ENCODE data around the gene LRRIQ1. TPM values are rescaled to one million over a fixed set of nuclear protein-coding genes. Genes with fewer than 3 reads are reported as not detected.

The LRRIQ1 gene
- total RNA-seq, result 2.3 and 3.1 TPM in 2 replicates

DNA sequence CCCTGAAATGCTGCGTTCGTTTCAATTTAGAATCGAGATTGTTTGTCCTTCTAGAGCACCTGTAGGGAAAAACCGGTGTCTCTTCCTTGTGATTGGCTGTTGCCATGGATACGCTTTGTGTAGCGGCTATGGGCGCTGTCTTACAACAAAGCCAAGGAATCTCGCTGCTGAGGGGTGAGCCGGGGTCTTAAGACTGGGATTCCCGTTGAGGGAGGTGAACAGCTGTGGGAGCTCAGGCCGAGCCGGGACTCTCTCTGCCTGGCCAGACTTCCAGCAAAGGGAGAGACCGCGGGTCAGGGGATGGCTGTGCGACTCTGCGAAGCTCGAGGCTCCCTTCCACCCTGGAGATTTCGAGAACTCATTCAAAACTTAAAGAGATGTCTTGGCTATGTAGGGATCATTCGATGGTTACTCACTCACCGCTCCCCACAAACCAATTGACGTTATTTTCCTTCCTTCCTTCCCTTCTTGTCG, at the start of gene LRRIQ1, which contains the start of gene TSPAN19:
TSS of gene LRRIQ1 (plus strand) at position 118 of the 474 bp plus-strand sequence. CDS start 1,826 bp downstream, outside the sequence.
TSS of gene TSPAN19 (minus strand) at position 44 of the 474 bp plus-strand sequence. CDS start 6,331 bp downstream, outside the sequence.
- Histone ChIP-seq H3K27me3 (ENCODE audit: control insufficient read depth, insufficient read depth, low read length) (no peaks in the 10 kb centered on the region), H3K4me3 (ENCODE audit: low read depth, low read length) (peak within 1 kb of the TSS; percentile 80), H3K36me3 (ENCODE audit: control insufficient read depth, insufficient read depth, low read length) (no peaks in the 10 kb centered on the region)
- peak; percentile 74 for DNase-seq (ENCODE audit: low read depth)
- TF ChIP-seq, protein P1, sequence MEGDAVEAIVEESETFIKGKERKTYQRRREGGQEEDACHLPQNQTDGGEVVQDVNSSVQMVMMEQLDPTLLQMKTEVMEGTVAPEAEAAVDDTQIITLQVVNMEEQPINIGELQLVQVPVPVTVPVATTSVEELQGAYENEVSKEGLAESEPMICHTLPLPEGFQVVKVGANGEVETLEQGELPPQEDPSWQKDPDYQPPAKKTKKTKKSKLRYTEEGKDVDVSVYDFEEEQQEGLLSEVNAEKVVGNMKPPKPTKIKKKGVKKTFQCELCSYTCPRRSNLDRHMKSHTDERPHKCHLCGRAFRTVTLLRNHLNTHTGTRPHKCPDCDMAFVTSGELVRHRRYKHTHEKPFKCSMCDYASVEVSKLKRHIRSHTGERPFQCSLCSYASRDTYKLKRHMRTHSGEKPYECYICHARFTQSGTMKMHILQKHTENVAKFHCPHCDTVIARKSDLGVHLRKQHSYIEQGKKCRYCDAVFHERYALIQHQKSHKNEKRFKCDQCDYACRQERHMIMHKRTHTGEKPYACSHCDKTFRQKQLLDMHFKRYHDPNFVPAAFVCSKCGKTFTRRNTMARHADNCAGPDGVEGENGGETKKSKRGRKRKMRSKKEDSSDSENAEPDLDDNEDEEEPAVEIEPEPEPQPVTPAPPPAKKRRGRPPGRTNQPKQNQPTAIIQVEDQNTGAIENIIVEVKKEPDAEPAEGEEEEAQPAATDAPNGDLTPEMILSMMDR (IDR thresholded peaks at IDR 0.05; ENCODE audit: insufficient read depth, low read length, poor library complexity, severe bottlenecking), result no peak

GRCh38 chr12:84986586-84986985, 49.6 kb upstream of the LRRIQ1 start:
- H3K27me3 ChIP-seq (ENCODE audit: control insufficient read depth, insufficient read depth, low read length), result no peaks in the 10 kb centered on the region
- H3K4me3 ChIP-seq (ENCODE audit: low read depth, low read length), result no peak overlapping the region
- DNase-seq (ENCODE audit: low read depth), result no peak
- no peaks in the 10 kb centered on the region for H3K36me3 ChIP-seq (ENCODE audit: control insufficient read depth, insufficient read depth, low read length)
- TF ChIP-seq, protein P1 (IDR thresholded peaks at IDR 0.05; ENCODE audit: insufficient read depth, low read length, poor library complexity, severe bottlenecking), result no peak

- H3K36me3 ChIP-seq (ENCODE audit: control insufficient read depth, insufficient read depth, low read length), result no peaks in the 10 kb centered on the region
- DNase-seq (ENCODE audit: low read depth), result no peak
- H3K4me3 ChIP-seq (ENCODE audit: low read depth, low read length), result no peak overlapping the region
- TF ChIP-seq, protein P1 (IDR thresholded peaks at IDR 0.05; ENCODE audit: insufficient read depth, low read length, poor library complexity, severe bottlenecking), result no peak
- no peaks in the 10 kb centered on the region for H3K27me3 ChIP-seq (ENCODE audit: control insufficient read depth, insufficient read depth, low read length)
These were observed 41.7 kb upstream of the LRRIQ1 start for GRCh38 chr12:84994426-84994825.

DNA sequence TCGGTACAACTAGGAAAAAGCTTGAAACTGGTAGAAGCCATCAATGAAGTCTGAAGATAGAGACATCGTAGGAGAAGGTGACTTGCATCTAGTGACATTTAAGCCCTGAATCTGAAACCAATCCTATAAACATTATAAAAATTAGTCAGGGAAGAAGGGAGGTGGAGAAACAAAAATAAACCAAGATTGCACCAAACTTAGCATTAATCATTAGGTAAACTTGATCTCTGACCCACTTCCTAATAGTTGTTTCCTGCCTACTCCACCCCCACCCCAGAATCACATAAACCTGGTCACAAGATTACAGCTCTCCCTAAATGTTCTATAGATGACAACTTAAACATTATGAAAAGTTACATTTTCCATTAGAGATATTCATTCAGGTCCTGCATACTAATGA, 40.5 kb upstream of the LRRIQ1 start:
- H3K36me3 ChIP-seq (ENCODE audit: control insufficient read depth, insufficient read depth, low read length), result no peaks in the 10 kb centered on the region
- no peaks in the 10 kb centered on the region for H3K27me3 ChIP-seq (ENCODE audit: control insufficient read depth, insufficient read depth, low read length)
- H3K4me3 ChIP-seq (ENCODE audit: low read depth, low read length), result no peak overlapping the region
- TF ChIP-seq, protein P1 (IDR thresholded peaks at IDR 0.05; ENCODE audit: insufficient read depth, low read length, poor library complexity, severe bottlenecking), result no peak
- DNase-seq (ENCODE audit: low read depth), result no peak

DNA sequence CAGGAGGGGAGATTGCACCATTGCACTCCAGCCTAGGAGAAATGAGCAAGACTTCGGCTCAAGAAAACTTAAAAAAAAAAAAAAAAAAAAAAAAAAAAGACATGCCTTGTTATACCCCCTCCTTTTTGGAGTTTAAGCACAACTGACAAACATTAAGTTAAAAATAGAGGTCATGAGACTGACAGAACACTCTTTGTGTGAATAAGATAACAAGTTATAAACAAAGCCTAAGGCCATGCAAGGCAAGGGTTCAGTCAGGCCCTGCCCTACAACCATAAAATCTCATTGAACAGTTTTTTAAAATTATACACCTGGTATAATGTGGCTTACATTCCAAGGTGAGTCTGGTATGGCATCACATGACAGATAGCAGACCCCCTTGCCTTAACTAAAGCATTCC, 39.4 kb upstream of the LRRIQ1 start:
- TF ChIP-seq, protein P1 (IDR thresholded peaks at IDR 0.05; ENCODE audit: insufficient read depth, low read length, poor library complexity, severe bottlenecking), result no peak
- Histone ChIP-seq H3K36me3 (ENCODE audit: control insufficient read depth, insufficient read depth, low read length) (no peaks in the 10 kb centered on the region), H3K4me3 (ENCODE audit: low read depth, low read length) (no peak overlapping the region), H3K27me3 (ENCODE audit: control insufficient read depth, insufficient read depth, low read length) (no peaks in the 10 kb centered on the region)
- DNase-seq (ENCODE audit: low read depth), result no peak

DNA sequence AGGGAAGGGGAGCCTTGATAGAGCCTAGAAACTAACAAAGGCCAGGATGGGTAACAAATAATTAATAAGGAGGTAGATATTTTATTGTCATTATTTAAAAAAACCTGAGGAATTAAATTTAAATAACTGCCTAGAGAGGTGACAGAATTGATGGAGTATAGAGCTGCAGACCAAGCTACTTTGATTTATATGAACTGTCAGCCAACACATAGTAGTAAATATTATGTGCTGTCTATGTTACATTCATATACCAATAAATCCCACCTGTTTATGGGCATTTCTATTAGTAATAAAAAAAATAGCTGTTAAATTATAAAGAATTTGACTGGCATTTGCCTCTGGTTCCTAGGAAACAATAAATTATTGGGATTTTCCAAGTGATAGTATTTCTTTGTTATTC, 37.8 kb upstream of the LRRIQ1 start:
- H3K4me3 ChIP-seq (ENCODE audit: low read depth, low read length), result no peak overlapping the region
- H3K36me3 ChIP-seq (ENCODE audit: control insufficient read depth, insufficient read depth, low read length), result no peaks in the 10 kb centered on the region
- DNase-seq (ENCODE audit: low read depth), result no peak
- TF ChIP-seq, protein P1 (IDR thresholded peaks at IDR 0.05; ENCODE audit: insufficient read depth, low read length, poor library complexity, severe bottlenecking), result no peak
- no peaks in the 10 kb centered on the region for H3K27me3 ChIP-seq (ENCODE audit: control insufficient read depth, insufficient read depth, low read length)
